DND-41 (cell line): ENCODE data around the gene IFT122.
"Not testable (repeated sequence)": the region's sequence is repeated elsewhere in the genome, so short reads cannot be mapped to it uniquely, and the experiment has no call there.

Experiments
- EZH2 ChIP-seq: IDR thresholded peaks from 3 replicates; pipeline ENCODE4 v1.6.1; 2012; ENCODE audit warnings: borderline replicate concordance, low read depth, mild to moderate bottlenecking, moderate library complexity, low read length, inconsistent platforms; ENCODE audit not compliant: severe bottlenecking
- TF ChIP-seq, protein P1 (sequence below): IDR thresholded peaks from 2 replicates; pipeline ENCODE4 v1.5.1; 2012; ENCODE audit warnings: borderline replicate concordance, low read length, moderate library complexity, mild to moderate bottlenecking; ENCODE audit not compliant: poor library complexity, severe bottlenecking; ENCODE audit errors: extremely low read depth

- TF ChIP-seq, protein P1, sequence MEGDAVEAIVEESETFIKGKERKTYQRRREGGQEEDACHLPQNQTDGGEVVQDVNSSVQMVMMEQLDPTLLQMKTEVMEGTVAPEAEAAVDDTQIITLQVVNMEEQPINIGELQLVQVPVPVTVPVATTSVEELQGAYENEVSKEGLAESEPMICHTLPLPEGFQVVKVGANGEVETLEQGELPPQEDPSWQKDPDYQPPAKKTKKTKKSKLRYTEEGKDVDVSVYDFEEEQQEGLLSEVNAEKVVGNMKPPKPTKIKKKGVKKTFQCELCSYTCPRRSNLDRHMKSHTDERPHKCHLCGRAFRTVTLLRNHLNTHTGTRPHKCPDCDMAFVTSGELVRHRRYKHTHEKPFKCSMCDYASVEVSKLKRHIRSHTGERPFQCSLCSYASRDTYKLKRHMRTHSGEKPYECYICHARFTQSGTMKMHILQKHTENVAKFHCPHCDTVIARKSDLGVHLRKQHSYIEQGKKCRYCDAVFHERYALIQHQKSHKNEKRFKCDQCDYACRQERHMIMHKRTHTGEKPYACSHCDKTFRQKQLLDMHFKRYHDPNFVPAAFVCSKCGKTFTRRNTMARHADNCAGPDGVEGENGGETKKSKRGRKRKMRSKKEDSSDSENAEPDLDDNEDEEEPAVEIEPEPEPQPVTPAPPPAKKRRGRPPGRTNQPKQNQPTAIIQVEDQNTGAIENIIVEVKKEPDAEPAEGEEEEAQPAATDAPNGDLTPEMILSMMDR, result not testable (repeated sequence)
- not testable (repeated sequence) for TF ChIP-seq EZH2
Observed at GRCh38 chr3:129545951-129546350, 105.9 kb downstream of the IFT122 start.
